ENCODE measurements around the gene ERVW-1.
"Not testable (repeated sequence)": the region's sequence is repeated elsewhere in the genome, so short reads cannot be mapped to it uniquely, and the experiment has no call there.

ERVW-1 gene

GRCh38 chr7:92485267-92485892, 7.6 kb upstream of the ERVW-1 start:
- H3K27me3 Mint-ChIP-seq: no peaks in the 10 kb centered on the region
- no peaks in the 10 kb centered on the region for H3K4me1 Mint-ChIP-seq (ENCODE audit: low read depth)
- H3K36me3 Mint-ChIP-seq (ENCODE audit: low read depth): peaks cover 29% of the 10 kb centered on the region
- no peak overlapping the region for H3K27ac Mint-ChIP-seq
- no peak overlapping the region for H3K4me3 Mint-ChIP-seq
- intact Hi-C loops (cut with micrococcal nuclease): no loop called here
- H3K9me3 Mint-ChIP-seq: no peaks in the 10 kb centered on the region

GRCh38 chr7:92484226-92484625, 6.5 kb upstream of the ERVW-1 start:
- H3K9me3 Mint-ChIP-seq; H3K4me3 Mint-ChIP-seq; H3K27ac Mint-ChIP-seq; H3K4me1 Mint-ChIP-seq (ENCODE audit: low read depth); intact Hi-C loops (cut with micrococcal nuclease); H3K27me3 Mint-ChIP-seq: not testable (repeated sequence)
- peaks cover 19% of the 10 kb centered on the region for H3K36me3 Mint-ChIP-seq (ENCODE audit: low read depth)

GRCh38 chr7:92483624-92484023, 5.9 kb upstream of the ERVW-1 start:
- H3K27me3 Mint-ChIP-seq; H3K4me1 Mint-ChIP-seq (ENCODE audit: low read depth); H3K27ac Mint-ChIP-seq; intact Hi-C loops (cut with micrococcal nuclease); H3K4me3 Mint-ChIP-seq; H3K9me3 Mint-ChIP-seq: not testable (repeated sequence)
- H3K36me3 Mint-ChIP-seq (ENCODE audit: low read depth): peaks cover 16% of the 10 kb centered on the region

GRCh38 chr7:92479146-92479545, 1.4 kb upstream of the ERVW-1 start:
- intact Hi-C loops (cut with micrococcal nuclease); H3K9me3 Mint-ChIP-seq; H3K27me3 Mint-ChIP-seq; H3K27ac Mint-ChIP-seq; H3K4me1 Mint-ChIP-seq (ENCODE audit: low read depth); H3K4me3 Mint-ChIP-seq: not testable (repeated sequence)
- H3K36me3 Mint-ChIP-seq (ENCODE audit: low read depth): peaks cover 22% of the 10 kb centered on the region

GRCh38 chr7:92478711-92479110, 965 bp upstream of the ERVW-1 start:
- Mint-ChIP-seq H3K27me3 (no peaks in the 10 kb centered on the region), H3K27ac (no peak overlapping the region)

GRCh38 chr7:92478095-92478494, 349 bp upstream of the ERVW-1 start:
- H3K4me3 Mint-ChIP-seq: no peak overlapping the region
- no peaks in the 10 kb centered on the region for H3K9me3 Mint-ChIP-seq
- H3K27ac Mint-ChIP-seq: no peak overlapping the region
- no peaks in the 10 kb centered on the region for H3K4me1 Mint-ChIP-seq (ENCODE audit: low read depth)
- no peaks in the 10 kb centered on the region for H3K27me3 Mint-ChIP-seq
- intact Hi-C loops (cut with micrococcal nuclease): no loop called here
- peaks cover 22% of the 10 kb centered on the region for H3K36me3 Mint-ChIP-seq (ENCODE audit: low read depth)

More at GRCh38 chr7:92478711-92479110, 965 bp upstream of the ERVW-1 start:
- H3K4me3 Mint-ChIP-seq: no peak overlapping the region
- intact Hi-C loops (cut with micrococcal nuclease): no loop called here
- no peaks in the 10 kb centered on the region for H3K9me3 Mint-ChIP-seq
- H3K36me3 Mint-ChIP-seq (ENCODE audit: low read depth): peaks cover 22% of the 10 kb centered on the region
- H3K4me1 Mint-ChIP-seq (ENCODE audit: low read depth): no peaks in the 10 kb centered on the region

GRCh38 chr7:92475851-92476590, 1.7 kb downstream of the ERVW-1 start:
- peaks cover 30% of the 10 kb centered on the region for H3K36me3 Mint-ChIP-seq (ENCODE audit: low read depth)
- H3K27me3 Mint-ChIP-seq; intact Hi-C loops (cut with micrococcal nuclease); H3K9me3 Mint-ChIP-seq; H3K4me1 Mint-ChIP-seq (ENCODE audit: low read depth); H3K27ac Mint-ChIP-seq; H3K4me3 Mint-ChIP-seq: not testable (repeated sequence)

GRCh38 chr7:92475261-92475770, 2.4 kb downstream of the ERVW-1 start:
- H3K9me3 Mint-ChIP-seq; H3K4me3 Mint-ChIP-seq; H3K27ac Mint-ChIP-seq; H3K4me1 Mint-ChIP-seq (ENCODE audit: low read depth); intact Hi-C loops (cut with micrococcal nuclease); H3K27me3 Mint-ChIP-seq: not testable (repeated sequence)
- H3K36me3 Mint-ChIP-seq (ENCODE audit: low read depth): peaks cover 30% of the 10 kb centered on the region

- H3K4me1 Mint-ChIP-seq (ENCODE audit: low read depth); H3K27me3 Mint-ChIP-seq; H3K27ac Mint-ChIP-seq; H3K4me3 Mint-ChIP-seq; H3K9me3 Mint-ChIP-seq; intact Hi-C loops (cut with micrococcal nuclease): not testable (repeated sequence)
- peaks cover 44% of the 10 kb centered on the region for H3K36me3 Mint-ChIP-seq (ENCODE audit: low read depth)
Observed at GRCh38 chr7:92473989-92474388, 3.8 kb downstream of the ERVW-1 start.

- H3K27me3 Mint-ChIP-seq; H3K27ac Mint-ChIP-seq; H3K4me3 Mint-ChIP-seq; intact Hi-C loops (cut with micrococcal nuclease); H3K4me1 Mint-ChIP-seq (ENCODE audit: low read depth): not testable (repeated sequence)
- H3K9me3 Mint-ChIP-seq: peaks cover 18% of the 10 kb centered on the region
- H3K36me3 Mint-ChIP-seq (ENCODE audit: low read depth): peaks cover 63% of the 10 kb centered on the region
Observed at GRCh38 chr7:92468589-92468988, 9.2 kb downstream of the ERVW-1 start.

- Mint-ChIP-seq H3K4me3 (no peak overlapping the region), H3K4me1 (ENCODE audit: low read depth) (no peaks in the 10 kb centered on the region), H3K27ac (no peak overlapping the region), H3K36me3 (ENCODE audit: low read depth) (peaks cover 67% of the 10 kb centered on the region), H3K27me3 (no peaks in the 10 kb centered on the region), H3K9me3 (peaks cover 18% of the 10 kb centered on the region)
- intact Hi-C loops (cut with micrococcal nuclease): no loop called here
Observed at GRCh38 chr7:92466682-92467081, 11.1 kb downstream of the ERVW-1 start.

- intact Hi-C loops (cut with micrococcal nuclease): no loop called here
- Mint-ChIP-seq H3K27ac (no peak overlapping the region), H3K9me3 (peaks cover 18% of the 10 kb centered on the region), H3K27me3 (no peaks in the 10 kb centered on the region), H3K36me3 (ENCODE audit: low read depth) (peaks cover 59% of the 10 kb centered on the region), H3K4me3 (no peak overlapping the region), H3K4me1 (ENCODE audit: low read depth) (no peaks in the 10 kb centered on the region)
Observed at GRCh38 chr7:92464515-92464914, 13.2 kb downstream of the ERVW-1 start.

- peaks cover 2% of the 10 kb centered on the region for H3K9me3 Mint-ChIP-seq
- H3K27ac Mint-ChIP-seq: no peak overlapping the region
- no peaks in the 10 kb centered on the region for H3K4me1 Mint-ChIP-seq (ENCODE audit: low read depth)
- H3K36me3 Mint-ChIP-seq (ENCODE audit: low read depth): peaks cover 39% of the 10 kb centered on the region
- intact Hi-C loops (cut with micrococcal nuclease): no loop called here
- H3K27me3 Mint-ChIP-seq: no peaks in the 10 kb centered on the region
- H3K4me3 Mint-ChIP-seq: no peak overlapping the region
Observed at GRCh38 chr7:92462560-92462959, 15.2 kb downstream of the ERVW-1 start.

- Mint-ChIP-seq H3K27me3 (no peaks in the 10 kb centered on the region), H3K27ac (no peak overlapping the region), H3K4me3 (no peak overlapping the region), H3K4me1 (ENCODE audit: low read depth) (no peaks in the 10 kb centered on the region), H3K36me3 (ENCODE audit: low read depth) (peaks cover 41% of the 10 kb centered on the region), H3K9me3 (no peaks in the 10 kb centered on the region)
- intact Hi-C loops (cut with micrococcal nuclease): no loop called here
Observed at GRCh38 chr7:92461027-92462003, 16.4 kb downstream of the ERVW-1 start.
